Glutamatergic neuron (in vitro differentiated cells): Measurements from ENCODE around the gene MOXD1. TPM values are rescaled to one million over a fixed set of nuclear protein-coding genes. Genes with fewer than 3 reads are reported as not detected.

Experiments
- DNase-seq: peaks from one replicate; pipeline ENCODE4 v3.0.0; 2022
- H3K27ac Mint-ChIP-seq: one replicate; pipeline ENCODE4 v1.8.0; 2020; ENCODE audit warnings: mild to moderate bottlenecking, mixed read lengths, inconsistent platforms; ENCODE audit not compliant: unreplicated experiment
- H3K27me3 Mint-ChIP-seq: one replicate; pipeline ENCODE4 v1.8.0; 2020; ENCODE audit warnings: mild to moderate bottlenecking, moderate library complexity, mixed read lengths, inconsistent platforms; ENCODE audit not compliant: unreplicated experiment
- H3K36me3 Mint-ChIP-seq: one replicate; pipeline ENCODE4 v1.8.0; 2020; ENCODE audit warnings: mild to moderate bottlenecking, mixed read lengths, inconsistent platforms; ENCODE audit not compliant: unreplicated experiment
- H3K4me1 Mint-ChIP-seq: one replicate; pipeline ENCODE4 v1.8.0; 2020; ENCODE audit warnings: mild to moderate bottlenecking, low read depth, mixed read lengths, inconsistent platforms; ENCODE audit not compliant: unreplicated experiment
- H3K4me3 Mint-ChIP-seq: one replicate; pipeline ENCODE4 v1.8.0; 2020; ENCODE audit warnings: mild to moderate bottlenecking, mixed read lengths, inconsistent platforms; ENCODE audit not compliant: unreplicated experiment
- H3K9me3 Mint-ChIP-seq: one replicate; pipeline ENCODE4 v1.8.0; 2020; ENCODE audit warnings: mild to moderate bottlenecking, moderate library complexity, mixed read lengths, inconsistent platforms; ENCODE audit not compliant: unreplicated experiment
- total RNA-seq: library from RNA; stranded (reverse); fragmentation: NEBNext Ultra II Directional; extraction: Animal tissue kit (Norgen Biotek cat#: 25700); gene quantifications from one replicate; pipeline ENCODE4 v1.2.1, GENCODE V29; 2021; ENCODE audit not compliant: unreplicated experiment
- TF ChIP-seq, protein P1 (sequence below): fragments of 200-600 bp; sonication (generic); IDR thresholded peaks from one replicate; pipeline ENCODE4 v1.5.0; 2021; ENCODE audit not compliant: partially characterized antibody, unreplicated experiment

Gene MOXD1
- total RNA-seq, 1 donor from 2014 or later, result not detected

GRCh38 chr6:132334521-132334885, 66.8 kb downstream of the MOXD1 start:
- Mint-ChIP-seq H3K27ac (no peak overlapping the region), H3K4me1 (peaks cover 4% of the 10 kb centered on the region), H3K9me3 (peaks cover 2% of the 10 kb centered on the region), H3K27me3 (peaks cover 2% of the 10 kb centered on the region), H3K4me3 (no peak overlapping the region), H3K36me3 (no peaks in the 10 kb centered on the region)
- no peak for DNase-seq
- TF ChIP-seq, protein P1, sequence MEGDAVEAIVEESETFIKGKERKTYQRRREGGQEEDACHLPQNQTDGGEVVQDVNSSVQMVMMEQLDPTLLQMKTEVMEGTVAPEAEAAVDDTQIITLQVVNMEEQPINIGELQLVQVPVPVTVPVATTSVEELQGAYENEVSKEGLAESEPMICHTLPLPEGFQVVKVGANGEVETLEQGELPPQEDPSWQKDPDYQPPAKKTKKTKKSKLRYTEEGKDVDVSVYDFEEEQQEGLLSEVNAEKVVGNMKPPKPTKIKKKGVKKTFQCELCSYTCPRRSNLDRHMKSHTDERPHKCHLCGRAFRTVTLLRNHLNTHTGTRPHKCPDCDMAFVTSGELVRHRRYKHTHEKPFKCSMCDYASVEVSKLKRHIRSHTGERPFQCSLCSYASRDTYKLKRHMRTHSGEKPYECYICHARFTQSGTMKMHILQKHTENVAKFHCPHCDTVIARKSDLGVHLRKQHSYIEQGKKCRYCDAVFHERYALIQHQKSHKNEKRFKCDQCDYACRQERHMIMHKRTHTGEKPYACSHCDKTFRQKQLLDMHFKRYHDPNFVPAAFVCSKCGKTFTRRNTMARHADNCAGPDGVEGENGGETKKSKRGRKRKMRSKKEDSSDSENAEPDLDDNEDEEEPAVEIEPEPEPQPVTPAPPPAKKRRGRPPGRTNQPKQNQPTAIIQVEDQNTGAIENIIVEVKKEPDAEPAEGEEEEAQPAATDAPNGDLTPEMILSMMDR, result no peak

DNA sequence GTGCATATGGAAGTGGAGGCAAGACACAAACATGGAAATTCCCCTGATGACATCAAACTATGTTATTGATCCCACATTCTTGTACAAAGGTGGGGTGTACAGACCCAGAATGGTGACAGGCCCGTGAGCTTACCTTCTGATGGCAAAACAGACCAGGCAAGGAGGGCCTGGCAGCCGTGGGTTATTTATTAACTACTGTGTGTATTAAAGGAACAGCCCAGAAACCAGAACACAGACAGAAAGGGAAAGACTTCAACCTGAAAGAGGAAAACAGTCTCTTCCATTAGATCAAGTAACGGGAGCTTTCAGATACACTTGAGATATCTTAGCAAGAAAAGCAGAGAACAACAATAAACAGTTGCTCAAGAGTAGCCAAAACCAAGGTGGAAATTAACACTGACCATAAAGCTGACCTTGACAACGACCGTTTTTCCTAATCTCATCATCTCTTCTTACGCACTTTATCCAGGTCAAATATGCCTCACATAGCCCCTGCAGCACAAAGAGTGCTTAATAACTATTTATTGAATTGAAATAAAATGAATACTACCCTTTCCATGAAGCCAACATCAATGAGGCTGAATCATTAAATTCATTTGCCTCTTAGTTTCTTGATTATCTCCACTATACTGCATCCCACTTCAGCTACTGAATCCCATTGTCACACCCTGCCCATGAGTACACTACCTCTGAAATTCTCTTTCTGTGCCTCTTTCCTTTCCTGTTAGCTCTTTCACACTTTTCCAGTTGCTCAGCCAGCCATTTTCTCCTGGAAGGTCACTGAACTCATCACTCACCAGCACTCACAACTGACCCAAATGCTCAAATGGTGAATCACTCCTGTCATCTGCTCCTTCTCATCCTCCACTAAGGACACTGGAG, 67.4 kb downstream of the MOXD1 start:
- Mint-ChIP-seq H3K4me3 (no peak overlapping the region), H3K36me3 (no peaks in the 10 kb centered on the region), H3K4me1 (peaks cover 4% of the 10 kb centered on the region), H3K27ac (no peak overlapping the region), H3K9me3 (peaks cover 2% of the 10 kb centered on the region), H3K27me3 (peaks cover 2% of the 10 kb centered on the region)
- DNase-seq, result no peak
- TF ChIP-seq, protein P1, result no peak

DNA sequence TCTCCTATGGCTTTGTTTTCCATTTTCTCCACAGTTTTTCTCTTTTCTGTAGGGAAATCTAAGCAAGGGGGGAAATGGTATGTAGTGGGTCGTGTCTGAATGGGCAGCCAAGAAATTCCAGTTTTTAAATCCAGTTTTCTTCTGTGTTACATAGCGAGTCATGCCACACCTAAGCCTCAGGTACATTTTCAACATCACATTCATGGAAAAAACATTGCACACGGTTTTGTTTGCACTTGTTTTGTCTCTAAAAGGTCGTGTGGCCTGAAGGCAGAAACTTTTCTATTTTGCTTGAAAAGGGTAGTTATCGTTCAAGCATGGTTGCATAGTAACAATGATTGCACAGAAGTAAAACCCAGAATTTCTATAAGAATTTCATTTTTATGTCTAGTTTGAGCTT, 70.5 kb downstream of the MOXD1 start:
- peaks cover 2% of the 10 kb centered on the region for H3K9me3 Mint-ChIP-seq
- no peak overlapping the region for H3K27ac Mint-ChIP-seq
- H3K27me3 Mint-ChIP-seq, result peaks cover 4% of the 10 kb centered on the region
- H3K4me1 Mint-ChIP-seq, result peaks cover 4% of the 10 kb centered on the region
- DNase-seq, result no peak
- no peak overlapping the region for H3K4me3 Mint-ChIP-seq
- H3K36me3 Mint-ChIP-seq, result no peaks in the 10 kb centered on the region
- TF ChIP-seq, protein P1, result no peak

DNA sequence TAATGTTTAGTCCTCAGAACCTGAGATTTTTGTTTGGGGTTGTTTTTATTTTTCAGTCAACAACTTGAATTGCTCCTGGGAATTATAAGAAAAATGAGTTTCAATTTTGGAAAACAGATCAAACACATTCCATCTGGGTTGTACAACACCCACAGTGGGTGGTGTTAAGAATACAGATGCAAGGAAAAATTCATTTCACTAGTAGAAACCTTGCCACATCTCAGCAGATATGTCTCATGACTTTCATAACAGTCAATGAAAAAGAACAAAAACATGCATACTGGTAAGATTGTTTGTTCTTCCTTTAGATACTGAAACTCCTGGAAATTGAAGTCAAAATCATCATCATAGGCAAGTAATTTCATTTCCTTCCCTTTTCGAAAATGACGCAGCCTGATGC, 78.9 kb downstream of the MOXD1 start:
- TF ChIP-seq, protein P1, result no peak
- Mint-ChIP-seq H3K27me3 (no peaks in the 10 kb centered on the region), H3K27ac (no peak overlapping the region), H3K36me3 (no peaks in the 10 kb centered on the region), H3K4me3 (no peak overlapping the region), H3K4me1 (peaks cover 7% of the 10 kb centered on the region), H3K9me3 (no peaks in the 10 kb centered on the region)
- no peak for DNase-seq

DNA sequence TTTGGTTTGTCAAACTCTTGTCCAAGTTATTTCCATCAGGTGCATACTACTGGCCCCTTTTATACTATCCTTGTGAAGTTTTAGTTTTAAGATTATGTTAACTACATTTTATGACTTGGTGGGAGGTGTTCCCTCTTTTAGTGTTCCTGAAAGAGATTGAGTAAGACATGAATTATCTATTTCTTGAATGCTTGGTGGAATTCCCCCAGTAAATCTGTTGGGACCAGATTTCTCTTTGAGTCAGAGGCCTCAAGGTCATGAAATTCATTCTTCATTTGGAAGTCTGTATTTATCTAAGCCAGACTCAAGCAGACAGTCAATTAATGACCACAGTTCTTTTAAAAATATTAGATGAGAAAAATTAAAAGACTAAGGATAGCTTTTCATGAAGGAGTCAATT, 81.3 kb downstream of the MOXD1 start:
- peaks cover 11% of the 10 kb centered on the region for H3K36me3 Mint-ChIP-seq
- TF ChIP-seq, protein P1, result no peak
- DNase-seq, result no peak
- H3K4me3 Mint-ChIP-seq, result no peak overlapping the region
- no peaks in the 10 kb centered on the region for H3K9me3 Mint-ChIP-seq
- H3K4me1 Mint-ChIP-seq, result peaks cover 7% of the 10 kb centered on the region
- no peak overlapping the region for H3K27ac Mint-ChIP-seq
- no peaks in the 10 kb centered on the region for H3K27me3 Mint-ChIP-seq
